HG03432 (cell line): ENCODE results near the gene BACH2.
"Not testable (repeated sequence)": the region's sequence is repeated elsewhere in the genome, so short reads cannot be mapped to it uniquely, and the experiment has no call there.

ENCODE experiments used
- ATAC-seq: cut with Tn5 transposase; IDR thresholded peaks from one replicate; pipeline ENCODE4 v1.9.1; 2021; ENCODE audit warnings: mild to moderate bottlenecking, moderate library complexity; ENCODE audit not compliant: unreplicated experiment

Gene BACH2

DNA sequence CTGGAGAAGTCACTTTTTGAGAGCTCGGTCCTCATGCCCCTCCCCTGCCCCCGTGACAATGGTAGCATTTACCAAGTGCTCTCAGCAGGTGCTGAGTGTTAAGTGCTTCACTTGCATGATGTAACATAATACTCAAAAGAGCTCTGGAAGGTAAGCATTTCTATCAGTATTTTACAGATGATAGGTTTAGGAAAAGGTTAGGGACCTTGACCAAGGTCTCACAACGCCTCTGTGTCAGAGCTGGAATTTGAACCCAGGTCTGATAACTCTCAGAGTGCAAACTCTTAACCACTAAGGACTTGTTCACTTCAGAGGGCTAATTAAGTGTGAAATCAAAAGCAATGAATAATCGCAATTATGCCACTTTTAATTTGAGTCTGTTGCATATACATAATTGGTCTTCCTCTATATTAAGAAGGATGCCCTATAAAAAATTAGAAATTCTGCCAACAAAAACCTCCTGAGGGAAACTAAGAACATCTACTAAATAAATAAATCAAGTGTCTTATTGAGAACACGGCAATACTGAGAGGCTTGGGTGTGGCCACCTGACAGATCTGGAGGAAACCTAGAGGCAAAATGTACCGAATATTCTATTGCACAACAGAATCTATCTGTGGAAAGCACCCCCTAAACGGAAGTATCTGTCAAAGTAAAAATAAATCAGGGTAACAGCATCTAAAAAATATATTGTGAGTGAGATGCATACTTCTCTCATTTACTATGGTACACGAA, 109.8 kb downstream of the BACH2 start:
- no peak for ATAC-seq

DNA sequence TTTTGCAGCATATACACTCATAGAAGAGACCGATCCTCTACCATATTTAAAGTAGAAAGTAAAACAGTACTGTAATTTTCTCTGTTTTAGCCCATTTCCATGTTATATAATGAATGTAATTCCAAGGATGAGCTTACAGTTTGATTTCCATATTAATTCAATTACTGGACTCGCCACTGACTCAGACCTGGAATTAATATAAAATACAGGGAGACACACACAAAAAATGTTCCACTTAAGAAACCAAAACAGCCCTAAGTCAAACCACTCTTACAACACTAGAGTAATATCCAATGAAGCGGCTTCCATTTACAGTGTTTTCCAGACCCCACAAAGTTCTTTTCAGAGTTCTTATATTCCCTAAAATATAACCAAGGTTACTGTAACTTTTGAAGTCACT, 110.6 kb downstream of the BACH2 start:
- no peak for ATAC-seq

DNA sequence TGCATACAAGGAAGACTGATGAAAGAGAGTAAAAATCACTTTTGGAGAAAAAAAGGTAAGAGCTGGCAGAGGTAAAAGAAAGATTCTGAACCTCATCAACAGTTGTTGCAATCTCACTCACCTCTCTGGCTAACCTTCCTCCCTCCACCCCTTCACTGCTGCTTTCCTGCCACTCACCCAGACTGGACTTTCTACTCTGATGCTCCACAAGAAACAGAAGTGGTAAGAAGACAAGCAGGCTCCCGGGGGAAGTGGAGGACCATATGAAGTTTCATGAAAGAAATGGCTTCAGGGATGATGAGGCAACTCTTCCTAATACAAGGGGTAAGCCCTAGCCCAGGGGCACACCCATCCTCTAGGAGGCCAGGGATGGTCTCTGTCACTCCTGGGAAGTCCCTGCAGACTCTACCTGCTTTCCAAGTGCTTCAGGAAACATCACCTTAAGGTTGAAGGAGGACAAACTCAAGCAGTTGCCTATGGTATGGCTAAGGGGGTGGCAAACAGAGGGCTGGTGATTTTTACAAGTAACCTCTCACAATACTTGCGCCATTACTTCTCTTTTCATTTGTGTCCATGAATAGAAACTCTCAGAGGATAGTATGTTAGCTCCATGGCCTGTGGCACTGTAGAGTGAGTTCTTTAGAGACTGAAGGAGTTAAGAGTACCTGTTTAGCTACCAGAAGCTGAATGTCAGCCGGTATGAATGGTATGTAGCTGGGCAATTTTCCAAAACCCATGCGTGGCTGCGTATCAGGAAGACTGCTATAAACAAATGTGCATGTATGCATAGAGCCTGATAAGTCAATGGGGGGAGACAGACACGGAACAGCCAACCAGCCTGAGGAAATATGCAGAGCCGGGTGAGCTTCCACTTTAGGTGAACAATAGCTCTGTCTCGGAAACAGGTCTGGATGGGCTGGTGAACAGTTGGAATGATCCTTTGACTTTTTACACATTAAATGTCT, 112.0 kb downstream of the BACH2 start:
- ATAC-seq: no peak

DNA sequence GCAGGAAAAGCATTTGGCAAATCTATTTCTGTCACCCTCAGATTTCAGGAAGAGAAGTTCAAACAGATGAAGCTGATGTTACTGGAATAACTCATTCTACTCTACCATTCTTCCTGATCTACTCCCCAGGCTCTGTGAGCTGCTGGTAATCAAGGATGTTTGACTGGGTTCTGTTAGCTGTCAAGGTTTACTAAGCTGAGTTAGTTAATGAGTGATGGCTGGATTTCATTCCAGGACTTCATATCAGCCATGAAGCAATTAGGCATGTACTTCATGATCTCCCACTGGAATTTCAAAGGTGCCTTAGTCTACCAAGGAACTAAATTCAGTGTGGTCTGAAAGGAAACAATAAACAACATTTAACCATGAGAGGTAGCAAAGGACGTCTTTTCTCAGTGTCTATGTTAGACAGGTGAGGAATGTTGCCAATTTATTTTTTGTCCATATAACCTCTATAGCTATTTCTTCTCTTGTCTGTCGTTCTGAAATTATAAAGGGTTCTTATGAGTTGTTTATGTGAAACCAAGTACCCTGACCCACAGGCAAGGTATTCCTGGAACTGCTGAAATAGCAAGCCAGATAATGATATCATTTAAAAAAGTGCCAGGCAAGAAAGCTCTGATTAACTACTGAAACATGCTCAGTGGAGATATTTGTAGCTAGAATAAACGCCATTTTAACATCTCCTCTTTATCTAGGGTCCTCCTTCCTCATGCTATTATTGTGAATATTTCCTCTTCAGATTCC, 112.9 kb downstream of the BACH2 start:
- ATAC-seq: no peak

DNA sequence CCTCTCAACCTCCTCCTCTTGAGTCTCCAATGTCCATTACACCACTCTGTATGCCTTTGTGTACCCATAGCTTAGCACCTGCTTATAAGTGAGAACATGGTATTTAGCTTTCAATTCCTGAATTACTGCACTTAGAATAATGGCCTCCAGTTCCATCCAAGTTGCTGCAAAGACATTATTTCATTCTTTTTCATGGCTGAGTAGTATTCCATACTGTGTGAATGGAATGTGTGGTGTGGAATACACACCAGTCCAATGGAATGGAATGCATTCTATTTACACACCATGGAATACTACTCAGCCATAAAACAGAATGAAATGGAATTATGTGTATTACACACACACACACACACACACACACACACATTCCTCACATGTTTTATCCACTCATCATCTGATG, 116.1 kb downstream of the BACH2 start:
- ATAC-seq: no peak

DNA sequence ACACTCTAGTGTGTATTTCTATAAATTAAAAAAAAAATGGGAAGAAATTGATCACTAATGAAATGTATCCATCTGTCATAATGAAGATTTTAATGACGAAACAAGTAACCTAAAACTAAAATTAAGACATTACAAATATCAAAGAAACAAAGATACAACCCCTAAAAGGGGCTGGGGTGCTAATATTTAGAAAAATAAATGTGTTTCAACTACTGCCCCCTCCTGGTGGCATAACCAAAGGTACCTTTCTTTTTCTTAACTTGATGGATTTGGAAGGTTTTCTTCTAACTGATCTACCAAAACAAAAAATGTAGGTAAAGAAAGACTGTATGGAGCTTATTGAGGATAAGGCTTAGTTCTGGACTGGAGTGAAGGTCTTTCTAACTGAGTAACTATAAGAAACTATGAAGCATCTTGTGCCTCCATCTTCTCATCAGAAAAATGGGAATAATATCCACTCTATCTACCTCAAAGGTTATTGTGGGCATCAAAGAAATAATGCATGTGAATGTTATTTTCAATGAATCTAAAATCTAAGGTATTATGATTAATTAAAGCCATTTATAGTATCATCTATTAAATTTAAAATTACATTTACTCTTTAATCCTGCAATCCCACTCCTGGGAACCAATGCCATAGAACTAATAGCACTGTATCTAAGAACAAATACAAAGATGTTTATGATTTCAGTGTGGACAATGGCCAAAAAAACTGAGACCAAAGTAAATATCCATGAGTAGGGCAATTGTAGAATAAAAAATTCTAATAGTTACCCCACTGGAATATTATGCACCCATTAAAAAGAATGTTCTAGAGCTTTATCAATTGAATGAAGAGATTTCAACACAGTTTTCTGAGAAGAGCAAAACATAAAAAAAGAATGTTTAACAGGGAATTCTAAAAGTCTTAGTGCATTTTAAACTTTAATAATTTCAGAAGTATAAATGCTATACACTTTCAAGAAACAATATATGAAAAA, 117.2 kb downstream of the BACH2 start:
- no peak for ATAC-seq

DNA sequence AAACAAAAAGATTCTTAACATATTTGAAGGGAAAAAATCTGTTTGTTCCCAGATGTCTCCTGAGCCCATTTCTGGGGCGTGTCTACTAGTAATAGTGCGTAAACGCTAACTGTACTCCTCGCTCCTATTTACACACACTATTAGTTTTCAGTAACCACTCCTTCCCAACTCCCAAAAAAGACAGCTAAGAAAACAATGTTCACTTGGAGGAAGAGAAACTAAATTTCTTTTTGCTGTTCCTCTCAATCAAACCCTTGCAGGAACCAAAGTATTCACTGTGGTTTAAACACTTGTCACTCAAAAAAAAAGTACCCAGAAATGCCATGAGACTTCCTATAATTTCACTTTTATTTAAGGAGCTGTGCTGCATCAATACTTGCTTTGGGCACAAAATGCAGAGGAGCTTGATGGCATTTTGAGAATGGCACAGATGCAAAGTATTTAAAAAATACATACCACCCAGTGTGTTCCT, 118.2 kb downstream of the BACH2 start:
- no peak for ATAC-seq

DNA sequence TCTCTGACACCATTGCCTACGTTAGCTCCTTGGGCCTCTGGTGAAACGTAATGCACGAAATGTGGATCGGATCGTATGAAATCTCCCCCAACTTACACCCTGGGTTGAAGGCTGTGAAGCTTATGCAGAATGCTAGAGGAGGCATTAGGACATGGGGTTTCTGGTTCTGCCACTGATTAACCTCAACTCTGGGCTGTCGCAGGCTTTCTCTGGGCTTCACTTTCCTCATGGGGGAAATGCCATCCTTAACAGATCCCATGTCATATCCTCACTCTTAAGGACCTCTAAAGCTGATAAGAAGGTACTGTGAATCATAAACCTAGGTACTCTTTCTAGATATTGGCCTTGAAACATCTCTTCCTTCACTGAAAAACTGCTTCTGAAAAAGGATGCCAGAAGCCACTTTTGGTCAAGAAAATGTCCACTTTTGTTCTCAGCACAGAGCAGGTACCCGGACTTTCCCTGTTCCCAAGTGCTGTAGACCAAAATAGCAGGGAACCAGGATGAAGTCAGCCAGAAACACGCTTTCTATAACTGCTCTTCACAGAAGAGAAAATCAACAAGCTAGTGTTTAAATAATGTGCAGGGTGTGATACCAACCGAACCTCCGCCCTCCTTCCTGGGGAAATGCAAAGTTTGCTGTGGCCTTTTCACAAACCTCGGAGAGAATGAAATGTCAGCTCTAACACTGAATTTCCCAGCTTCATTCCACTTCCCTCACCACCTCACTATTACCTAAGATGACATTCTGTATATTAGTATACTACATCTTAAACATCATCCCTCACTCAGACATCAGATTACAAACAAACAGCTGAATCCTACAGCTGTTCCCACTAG, 118.9 kb downstream of the BACH2 start:
- no peak for ATAC-seq

DNA sequence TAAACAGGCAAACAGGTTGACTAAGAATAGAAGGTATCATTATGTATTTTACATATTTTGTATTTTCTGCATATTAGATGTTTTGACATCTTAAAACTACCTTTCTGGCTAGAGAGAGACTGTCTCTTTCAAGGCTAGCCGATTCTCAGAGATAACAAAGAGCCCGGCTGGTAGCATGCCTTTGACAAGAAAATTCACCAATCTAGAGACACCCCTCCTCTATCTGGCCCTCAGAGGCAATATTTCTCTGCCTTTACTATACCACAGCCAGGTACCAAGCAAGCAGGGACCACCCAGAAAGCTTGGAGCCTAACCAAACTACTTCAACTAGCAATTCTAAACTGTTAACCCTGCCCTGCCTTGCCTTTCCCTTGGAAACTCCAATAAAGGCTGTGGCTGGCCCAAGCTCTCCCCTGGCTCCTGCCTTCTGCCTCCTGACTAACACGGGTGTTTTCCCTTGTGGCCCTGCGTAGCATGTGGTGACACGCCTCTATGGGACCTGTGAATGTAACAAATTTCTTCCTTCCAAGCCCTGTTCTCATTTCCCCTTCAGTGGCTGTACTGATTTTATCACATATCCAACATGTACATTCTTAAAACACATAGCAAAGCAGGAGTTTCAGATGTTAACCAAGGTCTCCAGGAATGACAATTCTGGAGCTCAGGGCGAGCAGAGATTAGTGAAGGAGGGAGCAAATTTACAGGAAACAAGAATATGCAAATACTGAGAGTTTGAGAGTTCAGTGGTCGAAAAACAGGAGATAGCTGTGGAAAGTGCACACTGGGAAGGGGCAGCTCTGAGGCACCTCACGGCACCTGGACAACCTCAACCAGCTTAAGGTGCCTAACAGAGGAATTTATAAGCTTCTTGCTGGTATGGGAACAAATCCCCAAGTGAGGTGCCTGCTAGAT, 120.8 kb downstream of the BACH2 start:
- ATAC-seq: peak; percentile 90

DNA sequence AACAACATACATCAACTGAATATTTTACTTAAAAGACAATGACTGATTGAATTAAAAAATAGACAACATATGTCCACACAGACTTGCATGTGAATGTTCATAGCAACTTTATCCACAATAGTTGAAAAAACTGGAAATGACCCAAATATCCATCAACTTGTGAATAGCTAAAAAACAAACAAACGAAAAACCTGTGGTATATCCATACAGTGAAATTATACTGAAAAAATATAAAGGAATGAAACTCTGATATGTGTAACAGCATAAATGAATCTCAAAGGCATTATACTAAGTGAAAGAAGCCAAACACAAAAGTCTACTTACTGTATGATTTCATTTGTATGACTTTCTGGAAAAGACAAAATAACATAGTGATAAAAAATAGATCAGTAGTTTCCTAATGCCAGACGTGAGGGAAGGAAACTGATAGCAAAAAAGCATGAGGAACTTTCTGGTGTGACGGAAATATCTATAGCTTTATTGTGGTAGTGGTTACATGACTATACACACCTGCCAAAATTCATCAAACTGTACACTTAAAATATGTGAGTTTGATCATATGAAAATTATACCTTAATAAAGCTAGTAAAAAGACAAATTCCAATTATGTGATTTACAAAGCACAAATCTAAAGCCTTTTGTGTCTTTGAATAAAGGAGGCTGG, 123.2 kb downstream of the BACH2 start:
- no peak for ATAC-seq

DNA sequence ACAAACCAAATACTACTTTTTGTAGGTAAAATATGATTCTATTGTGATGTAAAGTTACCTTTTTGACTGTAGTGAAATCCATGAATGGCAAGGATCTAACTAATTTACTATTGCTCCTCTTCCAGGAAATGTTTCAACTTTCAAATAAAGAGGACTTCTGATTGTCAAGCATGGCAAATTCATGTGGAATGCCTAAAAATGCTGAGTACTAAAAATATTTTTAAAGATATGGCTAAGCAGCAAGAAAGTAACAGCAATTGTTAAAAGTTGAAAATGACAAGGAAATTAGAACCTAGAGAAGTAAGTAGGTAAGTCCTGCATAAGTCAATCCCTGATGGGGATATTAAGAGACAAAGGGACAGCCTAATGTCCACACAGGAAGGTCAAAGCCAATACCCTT, 126.0 kb downstream of the BACH2 start:
- no peak for ATAC-seq

DNA sequence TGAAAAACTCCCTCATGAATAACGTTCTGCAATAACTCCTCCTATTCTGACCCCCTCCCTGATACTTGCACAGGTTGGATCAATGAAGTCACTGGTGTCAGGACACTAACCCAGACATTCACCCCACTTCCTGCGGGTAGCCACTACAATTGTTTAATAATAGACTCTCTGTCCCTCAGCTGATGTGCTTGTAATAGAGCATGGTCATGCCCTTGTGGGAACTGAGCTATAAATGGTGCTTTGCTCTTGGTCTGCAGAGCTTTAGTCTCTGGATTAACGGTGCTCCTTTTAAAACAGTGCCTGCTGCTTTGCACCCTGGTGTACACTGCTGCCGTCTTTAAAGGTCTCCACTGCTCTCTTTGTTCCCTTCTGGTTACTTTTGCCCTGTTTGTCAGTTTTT, 127.3 kb downstream of the BACH2 start:
- no peak for ATAC-seq

DNA sequence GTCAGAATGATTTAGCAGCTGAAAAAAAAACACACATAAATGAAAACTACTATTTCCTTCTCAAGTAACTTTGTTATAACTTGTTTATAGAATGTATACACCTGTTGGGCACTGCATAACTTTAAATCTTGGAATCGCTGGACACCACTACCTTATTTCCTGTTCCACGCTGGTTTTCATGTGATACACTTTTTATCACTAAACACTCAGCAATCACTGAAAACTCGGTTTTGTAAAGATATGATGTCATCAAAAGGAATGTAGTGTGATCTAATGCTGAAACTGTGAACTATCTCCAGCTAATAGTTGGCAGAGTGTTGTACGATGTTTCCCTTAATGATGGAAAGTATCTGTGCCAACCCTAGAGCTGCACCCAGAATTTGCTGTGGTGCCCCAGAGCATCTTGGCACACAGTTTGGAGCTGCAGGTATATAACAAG, 127.9 kb downstream of the BACH2 start:
- ATAC-seq: no peak

DNA sequence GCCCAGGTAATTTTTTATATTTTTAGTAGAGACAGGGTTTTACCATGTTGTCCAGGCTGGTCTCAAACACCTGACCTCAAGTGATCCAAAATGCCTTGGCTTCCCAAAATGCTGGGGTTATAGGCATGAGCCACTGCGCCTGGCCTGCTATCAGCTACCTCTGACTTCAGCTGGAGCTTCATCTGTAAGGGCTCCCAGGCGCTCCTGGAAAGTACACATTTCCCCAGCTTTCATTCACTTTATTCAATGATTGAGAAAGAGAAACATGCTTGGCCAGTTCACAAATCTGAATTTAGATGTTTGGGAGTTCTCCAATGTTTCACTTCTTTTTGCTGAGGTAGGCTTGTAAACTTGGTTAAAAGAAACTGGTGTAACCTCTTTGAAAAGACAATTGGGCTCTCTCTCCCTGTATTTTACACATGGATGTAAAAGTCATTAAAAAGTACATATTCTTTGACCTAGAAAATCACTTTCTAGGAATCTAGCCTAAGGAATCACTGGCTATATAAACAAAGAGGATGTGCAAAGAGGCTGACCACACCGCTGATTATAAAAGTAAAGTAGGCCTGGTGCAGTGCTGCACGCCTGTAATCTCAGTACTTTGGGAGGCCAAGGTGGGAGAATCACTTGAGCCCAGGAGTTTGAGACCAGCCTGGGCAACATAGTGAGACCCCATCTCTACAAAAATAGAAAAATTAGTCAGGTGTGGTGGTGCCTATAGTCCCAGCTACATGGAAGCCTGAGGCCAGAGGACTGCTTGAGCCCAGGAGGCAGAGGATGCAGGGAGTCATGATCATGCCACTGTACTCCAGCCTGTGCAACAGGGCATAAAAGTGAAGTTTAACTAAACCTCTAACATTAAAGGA, 128.9 kb downstream of the BACH2 start:
- ATAC-seq: no peak

DNA sequence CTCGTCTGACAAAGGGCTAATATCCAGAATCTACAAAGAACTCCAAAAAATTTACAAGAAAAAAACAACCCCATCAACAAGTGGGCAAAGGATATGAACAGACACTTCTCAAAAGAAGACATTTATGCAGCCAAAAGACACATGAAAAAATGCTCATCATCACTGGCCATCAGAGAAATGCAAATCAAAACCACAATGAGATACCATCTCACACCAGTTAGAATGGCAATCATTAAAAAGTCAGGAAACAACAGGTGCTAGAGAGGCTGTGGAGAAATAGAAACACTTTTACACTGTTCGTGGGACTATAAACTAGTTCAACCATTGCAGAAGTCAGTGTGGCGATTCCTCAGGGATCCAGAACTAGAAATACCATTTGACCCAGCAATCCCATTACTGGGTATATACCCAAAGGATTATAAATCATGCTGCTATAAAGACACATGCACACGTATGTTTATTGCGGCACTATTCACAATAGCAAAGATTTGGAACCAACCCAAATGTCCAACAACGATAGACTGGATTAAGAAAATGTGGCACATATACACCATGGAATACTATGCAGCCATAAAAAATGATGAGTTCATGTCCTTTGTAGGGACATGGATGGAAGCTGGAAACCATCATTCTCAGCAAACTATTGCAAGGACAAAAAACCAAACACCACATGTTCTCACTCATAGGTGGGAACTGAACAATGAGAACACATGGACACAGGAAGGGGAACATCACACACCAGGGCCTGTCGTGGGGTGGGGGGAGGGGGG, 130.3 kb downstream of the BACH2 start:
- ATAC-seq: not testable (repeated sequence)
